HG03025 (cell line): Measurements from ENCODE around the gene MBOAT7.
"Not testable (repeated sequence)": the region's sequence is repeated elsewhere in the genome, so short reads cannot be mapped to it uniquely, and the experiment has no call there.

ENCODE experiments used
- ATAC-seq: cut with Tn5 transposase; IDR thresholded peaks from one replicate; pipeline ENCODE4 v1.9.1; 2021; ENCODE audit warnings: mild to moderate bottlenecking, moderate library complexity; ENCODE audit not compliant: unreplicated experiment, low FRiP score

Gene MBOAT7

DNA sequence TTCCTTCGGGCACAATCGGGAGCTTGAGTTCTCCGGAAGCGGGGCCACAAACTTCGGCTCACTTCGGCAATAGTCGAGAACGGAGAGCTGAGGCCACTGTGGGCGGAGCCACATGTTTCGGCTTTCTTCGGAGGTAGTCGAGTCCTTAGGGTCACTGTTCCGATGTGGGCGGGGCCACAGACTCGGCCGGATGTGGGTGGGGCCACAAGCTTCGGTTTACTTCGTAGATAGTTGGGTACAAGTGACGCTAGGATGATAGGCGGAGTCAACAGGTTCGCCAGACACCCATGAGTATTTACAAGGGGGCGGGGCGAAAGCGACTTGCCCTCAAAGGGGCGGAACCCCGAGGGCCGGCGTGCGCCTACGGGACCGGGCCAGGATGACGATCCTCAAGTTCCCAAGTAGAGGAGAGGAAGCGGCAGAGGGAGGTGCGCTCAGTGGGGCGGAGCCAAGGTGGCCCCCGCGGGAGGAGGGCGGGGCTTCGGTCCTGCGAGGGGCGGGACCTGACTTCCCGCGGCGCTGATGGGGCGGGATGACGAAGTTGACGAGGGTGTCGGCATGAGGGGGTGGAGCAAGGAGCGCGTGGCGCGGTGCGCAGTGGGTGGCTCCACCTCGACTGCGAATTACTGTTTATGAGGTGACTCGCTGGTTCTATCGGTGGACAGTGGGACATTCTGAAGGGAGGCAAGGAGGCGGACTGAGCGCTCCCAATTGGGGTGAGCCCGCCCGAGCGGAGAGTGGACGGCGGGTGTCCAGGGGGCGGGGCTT lies 539 bp upstream of the MBOAT7 start:
- peak; percentile 40 for ATAC-seq

DNA sequence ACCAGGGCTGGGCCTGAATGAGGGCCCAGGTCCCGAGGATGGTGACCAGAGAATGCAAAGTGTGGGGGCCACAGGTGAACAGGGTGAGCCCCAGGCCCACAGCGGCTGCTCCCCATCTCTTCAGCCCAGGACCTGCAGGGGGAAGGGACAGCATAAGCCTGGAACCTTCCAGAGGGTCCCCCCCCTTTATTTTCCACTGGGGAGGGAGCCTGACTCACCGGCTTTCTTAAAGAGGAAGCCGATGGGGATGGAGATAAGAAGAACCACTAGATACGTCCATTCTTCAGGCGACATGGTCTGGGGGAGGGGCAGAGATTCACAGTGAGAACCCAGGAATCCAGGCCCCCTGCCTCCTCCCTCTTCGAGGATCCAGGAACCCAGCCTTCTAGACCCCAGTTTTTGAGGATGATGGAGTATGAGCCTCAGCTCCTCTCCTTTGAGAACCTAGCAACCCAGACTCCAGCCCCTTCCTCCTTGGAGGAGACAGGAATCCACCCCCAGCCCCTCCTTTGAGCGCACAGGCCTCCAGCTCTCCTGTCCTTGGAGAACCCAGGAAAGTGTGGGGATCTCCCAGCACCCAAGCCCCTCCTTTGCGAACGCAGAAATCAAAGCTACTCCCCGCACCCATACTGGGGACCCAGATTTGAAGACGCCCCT lies 1.0 kb downstream of the MBOAT7 start:
- no peak for ATAC-seq

DNA sequence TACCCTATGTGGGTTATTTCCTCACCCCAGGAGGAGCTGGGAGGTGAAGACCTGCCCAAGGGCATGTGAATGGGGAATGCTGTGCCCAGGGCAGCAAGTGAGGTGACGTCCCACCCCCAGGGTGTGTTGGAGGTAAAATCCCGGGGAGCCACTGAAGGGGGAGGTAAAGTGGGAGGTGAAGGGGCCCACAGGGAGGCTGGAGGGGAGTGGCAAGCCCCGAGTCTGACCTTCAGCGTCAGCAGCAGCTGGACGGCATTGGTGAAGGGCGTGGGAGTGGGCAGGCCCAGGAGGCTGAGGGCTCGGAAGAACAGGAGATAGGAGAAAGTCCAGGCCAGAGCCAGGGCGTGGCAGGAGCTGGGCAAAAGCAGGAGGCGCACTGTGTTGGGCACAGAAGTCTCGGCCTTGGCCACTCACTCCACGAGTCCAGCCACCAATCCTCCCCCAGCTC lies 2.4 kb downstream of the MBOAT7 start:
- ATAC-seq: no peak

DNA sequence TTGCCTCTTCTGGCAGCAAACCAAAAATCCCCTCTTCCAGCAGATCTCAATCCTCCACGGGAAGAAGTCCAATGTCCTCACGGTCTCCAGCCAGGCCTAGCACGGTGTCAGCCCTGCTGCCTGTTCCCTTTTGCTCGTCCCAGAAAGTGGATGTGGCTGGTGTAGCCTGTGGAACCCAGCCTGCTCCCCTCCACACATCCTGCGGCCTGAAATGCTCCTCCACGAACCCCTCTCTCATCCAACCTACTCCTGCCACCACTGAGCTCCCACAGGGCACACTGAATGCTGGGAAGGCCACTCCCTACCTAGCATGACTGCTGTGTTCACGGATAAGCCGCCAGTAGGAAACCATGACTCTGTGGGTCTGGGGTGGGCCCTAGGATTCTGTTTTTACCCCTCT lies 3.0 kb downstream of the MBOAT7 start:
- no peak for ATAC-seq

DNA sequence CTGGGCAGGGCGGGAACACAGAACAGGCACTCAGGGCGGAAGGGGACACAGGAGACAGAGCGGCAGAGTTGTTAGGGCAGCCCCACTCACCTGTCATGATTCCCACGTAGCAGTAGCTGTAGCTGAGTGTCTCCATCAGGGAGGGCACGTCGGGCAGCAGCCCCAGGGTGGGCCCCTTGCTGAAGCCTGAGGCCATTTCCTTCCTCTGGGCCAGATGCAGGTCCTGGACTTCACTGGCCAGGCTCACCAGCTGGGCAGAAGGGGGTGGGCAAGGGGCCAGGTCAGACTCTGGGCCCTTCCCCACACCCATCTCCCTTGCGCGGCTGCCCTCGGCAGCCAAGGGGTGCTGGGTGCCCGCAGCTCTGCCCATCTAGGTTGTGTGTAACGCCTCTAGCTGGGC lies 5.9 kb downstream of the MBOAT7 start:
- no peak for ATAC-seq

DNA sequence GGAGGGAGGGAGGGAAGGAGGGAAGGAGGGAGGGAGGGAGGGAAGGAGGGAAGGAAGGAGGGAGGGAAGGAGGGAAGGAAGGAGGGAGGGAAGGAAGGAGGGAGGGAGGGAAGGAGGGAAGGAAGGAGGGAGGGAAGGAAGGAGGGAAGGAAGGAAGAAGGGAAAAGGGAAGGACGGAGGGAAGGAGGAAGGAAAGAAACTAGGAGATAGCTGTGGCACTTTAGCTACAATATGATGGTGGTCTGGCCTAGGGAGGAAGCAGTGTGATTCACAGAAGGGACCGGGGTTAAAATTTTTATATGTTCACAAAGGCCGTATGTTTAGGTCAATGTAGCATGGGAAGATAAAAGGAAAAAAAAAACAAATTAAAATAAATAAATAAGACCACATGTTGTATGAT lies 7.5 kb downstream of the MBOAT7 start:
- not testable (repeated sequence) for ATAC-seq

DNA sequence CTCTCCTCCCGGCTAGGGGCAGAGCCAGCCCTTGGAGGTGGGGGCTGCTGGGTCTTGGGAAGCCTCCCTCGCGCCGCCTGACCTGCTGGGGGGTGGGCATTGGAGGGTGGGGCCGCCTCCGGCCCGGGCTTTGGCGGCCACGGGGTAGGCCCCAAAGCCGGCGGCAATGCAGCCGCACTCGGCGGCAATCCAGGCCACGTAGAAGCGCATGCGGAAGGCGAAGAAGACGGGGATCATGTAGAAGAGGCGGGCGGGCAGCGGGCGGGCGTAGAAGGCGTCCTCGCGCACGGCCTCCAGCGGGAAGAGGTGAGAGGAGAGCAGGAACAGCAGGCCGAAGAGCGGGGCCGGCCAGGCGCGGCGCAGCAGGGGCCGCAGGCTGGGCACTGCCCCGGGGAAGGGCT lies 8.7 kb downstream of the MBOAT7 start:
- ATAC-seq: no peak

DNA sequence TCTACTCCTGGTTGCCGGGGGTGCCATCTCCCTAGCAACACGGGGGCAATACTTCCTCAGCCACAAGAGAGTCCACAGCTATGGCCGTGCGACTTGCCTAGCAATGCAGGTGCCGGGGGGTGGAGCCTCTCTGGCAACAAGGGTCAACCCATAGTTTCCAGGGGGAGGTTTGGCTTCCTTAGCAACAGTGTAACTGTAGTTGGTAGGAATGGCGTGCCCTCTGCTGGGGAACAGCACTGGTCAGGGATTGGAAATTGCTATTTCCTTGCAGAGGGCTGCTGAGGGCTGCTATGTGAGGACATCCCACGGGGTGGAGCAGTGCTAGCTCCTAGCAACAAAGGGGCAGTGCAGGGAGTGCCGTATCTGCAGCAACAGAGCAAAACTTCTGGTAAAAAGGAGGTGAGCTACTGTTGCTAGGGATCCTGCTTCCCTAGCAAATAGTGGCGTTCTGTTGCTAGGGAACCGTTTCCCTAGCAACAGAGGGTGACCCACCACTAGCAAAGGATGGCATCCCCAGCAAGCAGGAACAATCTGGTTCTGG lies 9.4 kb downstream of the MBOAT7 start:
- no peak for ATAC-seq

DNA sequence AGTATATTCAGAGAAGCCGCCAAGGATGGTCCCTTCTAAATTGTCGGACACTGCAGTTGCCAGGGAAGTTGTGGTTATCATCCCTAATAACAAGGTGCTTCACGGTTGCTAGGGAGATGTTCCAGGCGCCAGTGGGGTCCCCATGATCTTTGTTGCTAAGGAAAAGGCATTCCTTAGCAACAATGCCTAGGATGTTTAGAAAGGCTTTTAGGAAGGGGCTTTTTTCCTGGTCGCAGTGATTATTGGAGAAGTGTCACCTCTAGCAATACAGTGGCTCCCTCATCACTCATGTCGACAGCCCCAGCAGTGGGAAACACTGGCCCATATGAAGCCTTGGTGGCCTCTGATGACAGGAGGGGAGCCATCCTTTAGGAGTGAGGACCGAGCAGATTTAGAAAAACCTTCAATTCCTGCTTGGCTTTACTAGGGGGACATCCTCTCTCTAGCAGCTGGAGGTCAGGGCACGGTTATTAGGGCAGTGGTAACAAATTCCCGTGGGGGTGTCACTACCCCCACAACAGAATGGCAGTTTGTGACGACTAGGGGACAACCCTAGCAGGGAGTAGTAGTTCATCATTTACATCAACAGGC lies 10.0 kb downstream of the MBOAT7 start:
- ATAC-seq: no peak

DNA sequence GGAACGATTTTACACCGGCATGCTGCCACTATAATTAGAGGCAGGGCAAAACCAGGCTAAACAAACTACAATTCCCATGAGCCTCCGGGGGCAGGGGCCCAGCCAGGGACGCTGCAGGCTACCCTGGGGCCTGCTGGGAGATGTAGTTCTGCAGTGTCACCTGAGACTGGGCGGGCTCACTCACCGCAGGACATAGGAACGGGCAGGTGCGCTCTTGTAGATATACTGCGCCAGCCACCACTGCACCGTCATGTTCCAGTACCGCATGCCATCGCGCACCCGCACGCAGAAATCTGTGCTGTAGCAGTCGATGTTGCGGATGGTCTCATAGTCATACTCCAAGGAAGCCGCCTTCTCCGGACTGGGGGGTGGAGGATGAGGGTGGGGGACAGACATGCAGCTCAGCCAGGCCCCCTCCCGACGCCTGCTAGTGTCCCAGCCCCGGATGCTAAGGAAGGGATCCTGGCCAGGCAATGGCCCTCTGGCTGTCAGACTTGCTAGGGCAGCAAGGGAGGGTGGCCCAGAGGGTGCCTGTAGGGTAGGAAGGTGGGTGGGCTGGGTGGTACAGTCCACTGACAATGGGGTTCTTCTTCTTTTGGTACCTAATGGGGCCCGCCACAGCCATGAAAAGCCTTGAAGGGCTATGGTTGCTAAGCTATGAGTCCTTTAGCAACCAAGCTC lies 10.7 kb downstream of the MBOAT7 start:
- no peak for ATAC-seq

DNA sequence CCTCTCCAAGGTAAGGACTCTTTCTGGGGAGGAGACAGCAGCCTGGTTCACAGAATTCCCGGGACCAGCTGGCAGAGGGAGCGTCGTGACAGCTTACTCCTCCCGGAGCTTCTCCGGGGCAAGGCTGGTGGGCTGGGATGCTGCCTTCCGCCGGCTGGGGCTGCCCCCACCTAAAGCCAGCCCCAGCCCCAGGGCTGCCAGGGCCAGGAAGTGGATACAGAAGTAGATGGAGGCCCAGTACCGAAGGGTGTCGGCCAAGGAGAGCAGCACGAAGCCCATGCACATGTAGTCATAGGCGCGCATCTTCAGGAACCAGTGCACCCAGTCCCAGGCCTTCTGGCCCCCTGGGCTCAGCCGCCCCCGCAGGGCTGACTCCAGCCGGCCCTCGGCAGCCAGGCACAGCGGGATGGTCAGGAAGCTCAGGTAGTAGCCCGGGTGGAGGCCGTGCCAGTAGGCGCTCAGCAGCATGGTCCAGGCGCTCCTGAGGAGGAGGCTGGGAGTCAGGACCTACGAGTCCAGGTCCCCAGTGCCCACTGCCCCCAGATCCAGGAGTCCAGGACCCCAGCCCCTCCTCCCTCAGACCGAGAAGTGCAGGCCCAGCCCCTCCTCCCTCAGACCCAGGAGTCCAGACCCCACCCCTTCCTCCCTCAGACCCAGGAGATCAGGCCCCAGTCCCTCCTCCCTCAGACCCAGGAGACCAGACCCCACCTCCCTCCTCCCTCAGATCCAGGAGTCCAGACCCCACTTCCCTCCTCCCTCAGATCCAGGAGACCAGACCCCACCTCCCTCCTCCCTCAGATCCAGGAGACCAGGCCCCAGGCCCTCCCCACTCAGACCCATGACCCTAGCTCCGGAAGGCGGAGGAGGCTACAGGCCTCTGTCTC lies 15.2 kb downstream of the MBOAT7 start:
- ATAC-seq: no peak

DNA sequence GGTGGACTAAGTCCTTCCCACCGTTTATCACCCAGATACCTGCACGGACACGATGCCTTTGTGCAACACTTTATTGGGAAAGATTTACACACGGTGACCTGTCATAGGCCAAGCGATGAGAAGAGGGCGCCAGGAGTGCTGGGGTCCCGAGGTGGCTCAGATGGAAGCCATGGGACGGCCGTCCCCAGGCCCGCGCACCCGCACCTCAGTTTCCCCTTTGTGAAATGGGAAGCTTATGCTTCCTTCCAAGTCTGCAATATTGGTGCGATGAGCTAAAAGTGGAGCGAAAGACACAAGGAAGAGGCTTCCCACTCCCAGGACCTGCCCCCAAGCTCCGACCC lies 16.1 kb downstream of the MBOAT7 start:
- no peak for ATAC-seq

DNA sequence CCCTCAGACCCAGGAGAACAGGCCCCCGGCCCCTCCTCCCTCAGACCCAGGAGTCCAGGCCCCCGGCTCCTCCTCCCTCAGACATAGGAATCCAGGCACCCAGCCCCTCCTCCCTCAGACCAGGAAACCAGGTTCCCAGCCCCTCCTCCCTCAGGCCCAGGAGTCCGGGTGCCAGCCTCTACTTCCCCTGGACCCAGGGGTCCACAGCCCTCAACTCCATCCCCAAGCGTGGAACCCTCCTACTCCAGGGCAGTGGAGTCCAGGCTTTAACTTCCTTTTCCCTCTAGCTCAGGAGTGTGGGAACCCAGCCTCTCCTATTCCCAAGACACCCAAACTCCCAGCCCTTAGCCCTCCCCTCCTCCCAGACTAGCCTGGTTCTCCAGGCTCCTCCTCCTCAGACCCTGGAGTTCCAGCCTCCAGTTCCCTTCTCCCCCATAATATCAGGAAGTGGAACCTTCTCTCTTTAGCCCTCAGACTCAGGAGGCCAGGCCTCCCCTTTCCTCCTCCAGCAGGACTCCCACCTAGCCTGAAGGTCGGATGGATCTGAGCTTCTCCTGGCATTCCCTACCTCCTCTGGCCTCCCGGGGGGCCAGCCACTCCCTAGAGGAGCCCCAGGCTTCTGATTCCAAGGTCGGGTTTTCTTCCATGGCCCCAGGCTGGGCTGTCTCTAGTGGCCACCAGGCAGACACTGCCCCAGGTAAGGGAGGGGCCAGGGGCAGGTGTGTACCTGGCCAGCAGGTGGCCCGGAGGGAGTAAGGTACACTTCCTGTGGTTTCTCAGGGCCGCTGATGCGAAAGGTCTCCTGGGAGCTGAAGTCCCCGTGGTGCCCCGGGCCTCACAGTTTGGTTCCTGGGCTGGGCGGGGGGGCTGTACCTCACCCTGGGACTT lies 16.7 kb downstream of the MBOAT7 start, which contains the start of gene TMC4:
TSS of gene TMC4 (minus strand) at position 690 of the 888 bp plus-strand sequence. CDS start at position 647, 43 bp downstream.
- no peak for ATAC-seq

DNA sequence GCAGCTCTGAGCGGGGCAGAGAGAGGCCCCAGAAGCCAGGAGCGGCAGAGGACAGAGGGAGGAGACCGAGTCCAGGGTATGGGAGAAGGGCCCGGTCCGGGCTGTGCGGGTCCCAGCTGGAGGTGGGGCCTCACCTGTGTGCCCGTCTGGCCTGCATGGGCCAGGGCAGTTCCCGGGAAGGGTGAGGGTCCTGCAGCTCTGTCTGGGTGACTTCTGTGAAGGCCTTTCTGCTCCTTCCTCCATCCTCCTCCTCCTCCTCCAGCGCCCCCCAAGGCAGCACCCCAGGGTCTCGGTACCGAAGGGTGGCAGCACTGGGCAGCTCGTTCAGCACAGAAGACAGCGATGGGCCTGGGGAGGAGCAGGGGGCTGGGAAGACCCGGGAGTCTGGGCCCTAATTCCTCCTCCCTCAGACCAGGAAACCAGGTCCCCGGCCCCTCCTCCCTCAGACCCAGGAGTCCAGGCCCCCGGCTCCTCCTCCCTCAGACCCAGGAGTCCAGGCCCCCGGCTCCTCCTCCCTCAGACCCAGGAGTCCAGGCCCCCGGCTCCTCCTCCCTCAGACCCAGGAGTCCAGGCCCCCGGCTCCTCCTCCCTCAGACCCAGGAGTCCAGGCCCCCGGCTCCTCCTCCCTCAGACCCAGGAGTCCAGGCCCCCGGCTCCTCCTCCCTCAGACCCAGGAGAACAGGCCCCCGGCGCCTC lies 17.5 kb downstream of the MBOAT7 start:
- not testable (repeated sequence) for ATAC-seq

DNA sequence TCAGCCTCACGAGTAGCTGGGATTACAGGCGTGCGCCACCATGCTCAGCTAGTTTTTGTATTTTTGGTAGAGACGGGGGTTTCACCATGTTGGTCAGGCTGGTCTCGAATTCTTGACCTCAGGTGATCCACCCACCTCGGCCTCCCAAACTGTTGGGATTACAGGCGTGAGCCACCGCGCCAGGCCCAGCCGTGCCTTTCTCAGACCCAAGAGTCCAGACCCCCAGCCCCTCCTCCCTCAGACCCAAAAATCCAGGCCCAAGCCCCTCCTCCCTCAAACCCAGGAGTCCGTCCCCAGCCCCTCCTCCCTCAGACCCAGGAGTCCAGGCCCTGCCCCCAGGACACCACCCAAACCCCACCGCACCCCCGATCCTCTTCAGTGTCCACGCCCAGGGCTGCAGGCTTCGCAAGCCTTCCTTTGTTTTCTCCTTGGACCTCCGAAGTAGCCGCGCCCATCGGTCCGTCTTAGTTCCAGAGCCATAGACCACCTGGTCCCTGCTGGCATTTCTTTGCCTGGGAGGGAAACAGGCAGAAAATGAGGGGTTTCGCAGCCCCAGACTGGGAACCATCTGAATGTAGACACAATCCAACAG lies 20.1 kb downstream of the MBOAT7 start:
- no peak for ATAC-seq

DNA sequence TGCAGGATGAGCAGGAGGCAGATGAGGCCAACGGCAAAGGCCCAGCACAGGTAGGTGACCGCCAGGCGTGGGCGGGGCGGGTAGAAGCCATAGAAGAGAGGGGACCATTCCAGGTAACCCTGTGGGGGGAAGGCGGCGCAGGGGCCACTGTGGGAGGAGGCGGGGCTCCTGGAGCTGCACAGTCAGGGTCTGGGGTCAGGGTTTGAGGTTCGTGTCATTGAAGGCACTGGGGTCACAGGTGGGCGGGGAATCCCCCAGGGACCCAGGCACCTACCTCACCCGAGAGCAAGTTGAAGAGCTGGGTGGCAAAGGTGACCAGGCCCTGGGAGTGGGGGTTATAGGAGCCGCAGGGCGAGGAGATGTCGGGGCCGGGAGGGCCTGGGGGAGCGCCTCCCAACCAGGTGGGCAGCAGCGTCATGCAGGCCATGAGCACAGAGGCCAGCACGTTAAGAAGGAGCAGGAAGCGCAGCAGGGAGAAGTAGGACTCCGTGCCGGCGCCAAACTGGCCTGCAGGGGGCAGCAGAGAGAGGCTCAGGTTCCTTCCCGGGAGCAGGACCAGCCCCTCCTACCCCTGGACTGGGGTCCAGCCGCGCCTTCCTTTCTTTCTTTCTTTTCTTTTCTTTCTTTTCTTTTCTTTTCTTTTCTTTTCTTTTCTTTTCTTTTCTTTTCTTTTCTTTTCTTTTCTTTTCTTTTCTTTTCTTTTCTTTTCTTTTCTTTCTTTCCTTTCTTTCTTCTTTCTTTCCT lies 21.0 kb downstream of the MBOAT7 start:
- no peak for ATAC-seq

DNA sequence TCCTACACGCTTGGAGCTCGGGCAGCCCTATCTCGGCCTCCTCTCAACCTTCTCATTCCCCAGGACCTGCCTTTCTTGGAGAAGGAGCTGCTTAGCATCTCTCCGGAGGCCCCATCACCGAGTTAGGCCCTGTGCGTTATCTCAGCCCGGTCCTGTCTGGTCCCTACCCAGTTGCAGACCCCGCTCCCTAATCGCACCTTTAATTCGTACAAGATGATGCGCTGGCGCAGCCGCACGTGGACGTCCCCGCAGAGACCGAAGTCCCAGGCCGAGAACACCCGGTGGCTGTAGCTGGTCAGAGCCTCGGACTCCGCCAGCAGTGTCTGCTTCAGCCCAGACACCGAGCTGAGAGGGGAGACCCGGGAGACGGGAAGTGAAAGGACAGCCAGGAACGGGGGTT lies 24.2 kb downstream of the MBOAT7 start:
- ATAC-seq: no peak
